ENCODE results near the gene ACSL6.
"Not testable (repeated sequence)": the region's sequence is repeated elsewhere in the genome, so short reads cannot be mapped to it uniquely, and the experiment has no call there.

The ACSL6 gene

DNA sequence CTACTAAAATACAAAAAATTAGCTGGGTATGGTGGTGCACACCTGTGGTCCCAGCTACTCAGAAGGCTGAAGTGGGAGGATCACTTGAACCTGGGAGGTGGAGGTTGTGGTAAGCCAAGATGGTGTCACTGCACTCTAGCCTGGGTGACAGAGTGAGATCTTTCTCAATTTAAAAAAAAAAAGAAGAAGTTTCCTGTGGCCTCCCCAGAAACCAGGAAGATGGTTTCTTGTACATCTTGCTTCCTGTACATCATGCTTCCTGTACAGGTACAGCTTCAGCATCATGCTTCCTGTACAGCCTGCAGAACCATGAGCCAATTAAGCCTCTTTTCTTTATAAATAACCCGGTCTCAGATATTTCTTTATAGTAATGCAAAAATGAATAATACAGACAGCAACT lies 109.2 kb downstream of the ACSL6 start:
- H2BK12ac ChIP-seq (ENCODE audit: low read length in 2 of 2); H3K9ac ChIP-seq (ENCODE audit: low read length); H3K4me2 ChIP-seq (ENCODE audit: low read length, poor library complexity, severe bottlenecking); H3K4ac ChIP-seq (ENCODE audit: low read depth in 1 of 2, low read length in 2 of 2); H3K18ac ChIP-seq (ENCODE audit: low read depth in 1 of 2, low read length in 2 of 2); H3K27me3 ChIP-seq (ENCODE audit: control insufficient read depth in 1 of 2, insufficient read depth in 1 of 2, low read length in 2 of 2); H4K8ac ChIP-seq (ENCODE audit: low read length); H2BK5ac ChIP-seq (ENCODE audit: low read depth, low read length, poor library complexity, severe bottlenecking); H3K79me1 ChIP-seq (replicated peaks; ENCODE audit: low read length, poor library complexity, severe bottlenecking); DNase-seq; H2BK15ac ChIP-seq (ENCODE audit: low read depth, poor library complexity, severe bottlenecking); H4K91ac ChIP-seq (ENCODE audit: low read length); H3K23ac ChIP-seq (ENCODE audit: low read length in 2 of 2); H2AK5ac ChIP-seq (ENCODE audit: low read length, severe bottlenecking); H2AFZ ChIP-seq (ENCODE audit: low read depth, low read length); H3K4me1 ChIP-seq (ENCODE audit: control insufficient read depth, insufficient read depth, low read depth, low read length); H3K27ac ChIP-seq (ENCODE audit: low read length, poor library complexity, severe bottlenecking); H3K36me3 ChIP-seq (ENCODE audit: control insufficient read depth in 1 of 2, insufficient read depth in 2 of 2, low read depth in 1 of 2, low read length in 2 of 2); H3K4me3 ChIP-seq (ENCODE audit: insufficient read depth in 1 of 2, low read depth in 1 of 2, low read length in 2 of 2); H2BK120ac ChIP-seq (ENCODE audit: low read depth, low read length); H3K14ac ChIP-seq (ENCODE audit: low read length in 2 of 2): not testable (repeated sequence)
- no CpG with 5 or more reads among the region's 1 CpG for WGBS
- peaks cover 15% of the 10 kb centered on the region for H3K9me3 ChIP-seq (ENCODE audit: control insufficient read depth, low read length)

All from mesenchymal stem cell (in vitro differentiated cells and primary cell).